ENCODE measurements around the gene SPTBN4.
A peak's percentile ranks its signal among the peaks of the same experiment; 100 is the strongest.
"Not testable (repeated sequence)": the region's sequence is repeated elsewhere in the genome, so short reads cannot be mapped to it uniquely, and the experiment has no call there.

The SPTBN4 gene

GRCh38 chr19:40442328-40443130 lies 24.3 kb upstream of the SPTBN4 start:
- no peak for DNase-seq

GRCh38 chr19:40443131-40443999 lies 23.4 kb upstream of the SPTBN4 start:
- DNase-seq, result peak; percentile 97

GRCh38 chr19:40444000-40444824 lies 22.6 kb upstream of the SPTBN4 start, which contains the start of gene SERTAD3:
SERTAD3 (minus strand) TSS chr19:40444335; CDS start chr19:40442080, 2,255 bp downstream.
- DNase-seq, result peak; percentile 89

- DNase-seq, result no peak
Observed at GRCh38 chr19:40444825-40445312, 21.9 kb upstream of the SPTBN4 start.

- no peak for DNase-seq
Observed at GRCh38 chr19:40445780-40446262, 21.0 kb upstream of the SPTBN4 start.

GRCh38 chr19:40446263-40446784 lies 20.5 kb upstream of the SPTBN4 start:
- DNase-seq, result no peak

GRCh38 chr19:40449506-40449905 lies 17.3 kb upstream of the SPTBN4 start:
- no peak for DNase-seq

GRCh38 chr19:40450664-40451063 lies 16.1 kb upstream of the SPTBN4 start:
- no peak for DNase-seq

- DNase-seq, result no peak
Observed at GRCh38 chr19:40452016-40452415, 14.8 kb upstream of the SPTBN4 start.

GRCh38 chr19:40453151-40453735 lies 13.6 kb upstream of the SPTBN4 start:
- no peak for DNase-seq

- DNase-seq, result not testable (repeated sequence)
Observed at GRCh38 chr19:40453943-40454342, 12.9 kb upstream of the SPTBN4 start.

- DNase-seq, result no peak
Observed at GRCh38 chr19:40457048-40457447, 9.8 kb upstream of the SPTBN4 start.

- DNase-seq, result no peak
Observed at GRCh38 chr19:40457953-40458596, 8.7 kb upstream of the SPTBN4 start.

GRCh38 chr19:40458597-40458974 lies 8.2 kb upstream of the SPTBN4 start:
- DNase-seq, result no peak

- DNase-seq, result no peak
Observed at GRCh38 chr19:40460185-40460584, 6.6 kb upstream of the SPTBN4 start.

- DNase-seq, result no peak
Observed at GRCh38 chr19:40461669-40462221, 5.1 kb upstream of the SPTBN4 start.

- DNase-seq, result not testable (repeated sequence)
Observed at GRCh38 chr19:40463587-40464037, 3.2 kb upstream of the SPTBN4 start.

- DNase-seq, result peak; percentile 5
Observed at GRCh38 chr19:40464059-40465024, 2.5 kb upstream of the SPTBN4 start.

- DNase-seq, result no peak
Observed at GRCh38 chr19:40465025-40465556, 1.7 kb upstream of the SPTBN4 start.
